IMR-90 (cell line): ENCODE measurements around the gene GCNT2. TPM values are rescaled to one million over a fixed set of nuclear protein-coding genes. Genes with fewer than 3 reads are reported as not detected.

ENCODE experiments used
- ATAC-seq: fragments of 200-7000 bp; cut with Tn5 transposase; 2 replicates; pipeline ENCODE4 v1.9.1; 2020; ENCODE audit warnings: low read depth, mild to moderate bottlenecking, moderate library complexity
- BruUV-seq: library from RNA; stranded (reverse); fragments of 400-500 nt; replicated peaks from 2 replicates; lab custom pipeline; 2021; lab: Mats Ljungman, UMichigan
- CTCF ChIA-PET: fragments of 300-600 bp; formaldehyde crosslinking; extraction: SDS; loops from one replicate; lab custom pipeline; 2021; ENCODE audit warnings: antibody characterized with exemption; lab: Yijun Ruan, JAX
- POLR2A ChIA-PET: fragments of 300-600 bp; sonication (Branson Sonifier 250); formaldehyde crosslinking; loops from one replicate; lab custom pipeline; 2022; ENCODE audit warnings: antibody characterized with exemption; ENCODE audit not compliant: unreplicated experiment; lab: Charles Lee
- DNase-seq: peaks from one replicate; pipeline ENCODE4 v3.0.0; 2013
- H2AFZ ChIP-seq: replicated peaks from 2 replicates; pipeline ENCODE3; 2013; ENCODE audit warnings: low read length, mild to moderate bottlenecking; ENCODE audit not compliant: poor library complexity
- H2AK5ac ChIP-seq: 2 replicates; pipeline ENCODE4 v1.6.1; 2013; ENCODE audit warnings: low read depth, low read length, inconsistent platforms
- H2AK9ac ChIP-seq: replicated peaks from 2 replicates; pipeline ENCODE3; 2013; ENCODE audit warnings: mild to moderate bottlenecking, low read depth, low read length, moderate library complexity; ENCODE audit not compliant: poor library complexity
- H2BK120ac ChIP-seq: 2 replicates; pipeline ENCODE4 v1.6.1; 2013; ENCODE audit warnings: low read depth, low read length, inconsistent platforms
- H2BK15ac ChIP-seq: 3 replicates; pipeline ENCODE4 v1.6.1; 2013; ENCODE audit warnings: low read depth, low read length, inconsistent platforms
- H2BK20ac ChIP-seq: 2 replicates; pipeline ENCODE4 v1.6.1; 2013; ENCODE audit warnings: low read depth, mild to moderate bottlenecking, inconsistent platforms, low read length, moderate library complexity
- H2BK5ac ChIP-seq: 2 replicates; pipeline ENCODE4 v1.6.1; 2013; ENCODE audit warnings: mild to moderate bottlenecking, low read depth, low read length, inconsistent platforms; ENCODE audit not compliant: poor library complexity, severe bottlenecking
- H3K14ac ChIP-seq: replicated peaks from 2 replicates; pipeline ENCODE4 v1.6.1; 2013; ENCODE audit warnings: low read depth, low read length, inconsistent platforms
- H3K18ac ChIP-seq: 2 replicates; pipeline ENCODE4 v1.6.1; 2013; ENCODE audit warnings: low read depth, low read length, control low read depth
- H3K23ac ChIP-seq: 2 replicates; pipeline ENCODE4 v1.6.1; 2013; ENCODE audit warnings: low read depth, low read length, inconsistent platforms
- H3K27ac ChIP-seq: 2 replicates; pipeline ENCODE4 v1.5.1; 2013; ENCODE audit warnings: mild to moderate bottlenecking, control low read depth, low read length; ENCODE audit not compliant: insufficient read depth
- H3K27me3 ChIP-seq: 2 replicates; pipeline ENCODE4 v1.6.1; 2013; ENCODE audit warnings: low read length; ENCODE audit not compliant: control insufficient read depth, insufficient read depth
- H3K36me3 ChIP-seq: 2 replicates; pipeline ENCODE4 v1.6.1; 2013; ENCODE audit warnings: low read length, mixed read lengths; ENCODE audit not compliant: control insufficient read depth, insufficient read depth
- H3K4ac ChIP-seq: 2 replicates; pipeline ENCODE4 v1.6.1; 2013; ENCODE audit warnings: low read depth, low read length, inconsistent platforms
- H3K4me1 ChIP-seq: 2 replicates; pipeline ENCODE4 v1.6.1; 2013; ENCODE audit warnings: low read length, mixed read lengths; ENCODE audit not compliant: control insufficient read depth, insufficient read depth
- H3K4me2 ChIP-seq: 2 replicates; pipeline ENCODE4 v1.6.1; 2013; ENCODE audit warnings: low read depth, mild to moderate bottlenecking, control low read depth, low read length, moderate library complexity
- H3K4me3 ChIP-seq: 2 replicates; pipeline ENCODE4 v1.5.1; 2013; ENCODE audit warnings: low read depth, mild to moderate bottlenecking, control low read depth, low read length, moderate library complexity; ENCODE audit not compliant: insufficient read depth
- H3K56ac ChIP-seq: 2 replicates; pipeline ENCODE4 v1.6.1; 2013; ENCODE audit warnings: low read length, inconsistent platforms; ENCODE audit not compliant: insufficient read depth; ENCODE audit errors: extremely low read depth
- H3K79me1 ChIP-seq, 2 experiments: 2 replicates each; pipeline ENCODE4 v1.6.1; 2013; ENCODE audit warnings: low read length in 2 of 2, inconsistent platforms in 1 of 2, low read depth in 1 of 2
- H3K9ac ChIP-seq: 2 replicates; pipeline ENCODE4 v1.6.1; 2013; ENCODE audit warnings: low read depth, low read length, control low read depth
- H3K9me1 ChIP-seq: 2 replicates; pipeline ENCODE4 v1.6.1; 2013; ENCODE audit warnings: low read length, inconsistent platforms; ENCODE audit not compliant: insufficient read depth
- H3K9me3 ChIP-seq: 2 replicates; pipeline ENCODE4 v1.6.1; 2013; ENCODE audit warnings: low read length; ENCODE audit not compliant: control insufficient read depth, insufficient read depth
- H4K20me1 ChIP-seq: 2 replicates; pipeline ENCODE4 v1.6.1; 2013; ENCODE audit warnings: low read length, inconsistent platforms; ENCODE audit not compliant: insufficient read depth
- H4K5ac ChIP-seq: 2 replicates; pipeline ENCODE4 v1.6.1; 2013; ENCODE audit warnings: mild to moderate bottlenecking, low read depth, low read length, control low read depth
- H4K8ac ChIP-seq, 2 experiments: 2 replicates each; pipeline ENCODE4 v1.6.1; 2013; ENCODE audit warnings: low read depth in 2 of 2, low read length in 2 of 2, control low read depth in 1 of 2, inconsistent platforms in 1 of 2
- H4K91ac ChIP-seq: 2 replicates; pipeline ENCODE4 v1.6.1; 2013; ENCODE audit warnings: low read depth, low read length, inconsistent platforms; ENCODE audit not compliant: insufficient read depth
- BHLHE40 ChIP-seq: fragments of 150-350 bp; IDR thresholded peaks from 2 replicates; pipeline ENCODE4 v1.6.1; 2016; ENCODE audit warnings: mild to moderate bottlenecking, low read depth, low read length
- CEBPB ChIP-seq: IDR thresholded peaks from 2 replicates; pipeline ENCODE4 v1.6.1; 2012; ENCODE audit warnings: low read depth, low read length, improper control_type of control experiment
- CHD1 ChIP-seq: IDR thresholded peaks from 2 replicates; pipeline ENCODE4 v1.6.1; 2012; ENCODE audit warnings: low read depth, low read length, improper control_type of control experiment
- FOS ChIP-seq: fragments of 150-350 bp; IDR thresholded peaks from 2 replicates; pipeline ENCODE4 v1.6.1; 2016; ENCODE audit warnings: low read depth, low read length
- MAZ ChIP-seq: IDR thresholded peaks from 2 replicates; pipeline ENCODE4 v1.6.1; 2012; ENCODE audit warnings: low read depth, mild to moderate bottlenecking, low read length, improper control_type of control experiment, moderate library complexity, borderline replicate concordance
- NFE2L2 ChIP-seq: fragments of 150-350 bp; IDR thresholded peaks from 2 replicates; pipeline ENCODE4 v1.6.1; 2016; ENCODE audit warnings: low read depth, mild to moderate bottlenecking, low read length
- POLR2A ChIP-seq: IDR thresholded peaks from 2 replicates; pipeline ENCODE4 v1.6.1; 2012; ENCODE audit warnings: mild to moderate bottlenecking, low read depth, low read length
- RAD21 ChIP-seq: IDR thresholded peaks from 2 replicates; pipeline ENCODE4 v1.6.1; 2012; ENCODE audit warnings: low read length, improper control_type of control experiment
- RCOR1 ChIP-seq: IDR thresholded peaks from 2 replicates; pipeline ENCODE4 v1.6.1; 2012; ENCODE audit warnings: mild to moderate bottlenecking, low read length, improper control_type of control experiment; ENCODE audit not compliant: insufficient replicate concordance
- RFX5 ChIP-seq: IDR thresholded peaks from 2 replicates; pipeline ENCODE4 v1.8.0; 2012; ENCODE audit warnings: low read depth, mild to moderate bottlenecking, low read length, moderate library complexity
- SMC3 ChIP-seq: fragments of 150-350 bp; IDR thresholded peaks from 2 replicates; pipeline ENCODE4 v1.6.1; 2016; ENCODE audit warnings: low read depth, mild to moderate bottlenecking, antibody characterized with exemption, low read length, moderate library complexity
- WGBS, 2 experiments: methylation state at CpG; one replicate each; pipeline versions ENCODE4 v1.1.5 to v1.1.7; 2013; ENCODE audit warnings: missing lambda C conversion rate in 2 of 2; ENCODE audit not compliant: insufficient read length in 1 of 2; ENCODE audit errors: extremely low coverage in 2 of 2; 5-methylcytosine and 5-hydroxymethylcytosine counted together
- dilution Hi-C: fragments of 300-500 bp; cut with HindIII; formaldehyde crosslinking; loops from one replicate; pipeline ENCODE4 v1.14.3; 2018; ENCODE audit warnings: low sequenced_read_pairs; ENCODE audit not compliant: unreplicated experiment
- in situ Hi-C: fragments of 300-500 bp; cut with MboI; formaldehyde crosslinking; loops from 3 replicates; pipeline ENCODE4 v1.14.3; 2019; ENCODE audit warnings: low sequenced_read_pairs, inconsistent platforms, mixed read lengths
- intact Hi-C: fragments of 100-400 bp; cut with micrococcal nuclease; formaldehyde crosslinking; loops from 2 replicates; pipeline ENCODE4 v1.10.0; 2022
- polyA plus RNA-seq, 3 experiments: library from polyadenylated mRNA; depleted of rRNA; stranded (reverse); fragments of >200 nt; gene quantifications; 2 replicates each; pipeline ENCODE4 v1.2.3, GENCODE V29; 2012; ENCODE audit warnings: low replicate concordance in 1 of 3
- total RNA-seq: library from RNA; depleted of rRNA; stranded (reverse); fragments of >200 nt; gene quantifications from 2 replicates; pipeline ENCODE4 v1.2.3, GENCODE V29; 2012
- TF ChIP-seq, protein P1 (sequence below): fragments of 150-350 bp; IDR thresholded peaks from 2 replicates; pipeline ENCODE4 v1.6.1; 2016; ENCODE audit warnings: low read depth, mild to moderate bottlenecking, low read length, moderate library complexity, borderline replicate concordance
- TF ChIP-seq, protein P2 (sequence below): fragments of 150-350 bp; IDR thresholded peaks from 2 replicates; pipeline ENCODE4 v1.6.1; 2017; ENCODE audit warnings: mild to moderate bottlenecking, antibody characterized with exemption, low read length, low read depth
- TF ChIP-seq, protein P3 (sequence below): conservative IDR thresholded peaks from 2 replicates; pipeline ENCODE4 v1.5.1; 2012; ENCODE audit warnings: mild to moderate bottlenecking, low read depth, low read length, improper control_type of control experiment

GCNT2 gene
- total and polyA plus RNA-seq, 2 of the 4 experiments (the other 2 are of a cell fraction): 0.34 to 0.90 TPM

DNA sequence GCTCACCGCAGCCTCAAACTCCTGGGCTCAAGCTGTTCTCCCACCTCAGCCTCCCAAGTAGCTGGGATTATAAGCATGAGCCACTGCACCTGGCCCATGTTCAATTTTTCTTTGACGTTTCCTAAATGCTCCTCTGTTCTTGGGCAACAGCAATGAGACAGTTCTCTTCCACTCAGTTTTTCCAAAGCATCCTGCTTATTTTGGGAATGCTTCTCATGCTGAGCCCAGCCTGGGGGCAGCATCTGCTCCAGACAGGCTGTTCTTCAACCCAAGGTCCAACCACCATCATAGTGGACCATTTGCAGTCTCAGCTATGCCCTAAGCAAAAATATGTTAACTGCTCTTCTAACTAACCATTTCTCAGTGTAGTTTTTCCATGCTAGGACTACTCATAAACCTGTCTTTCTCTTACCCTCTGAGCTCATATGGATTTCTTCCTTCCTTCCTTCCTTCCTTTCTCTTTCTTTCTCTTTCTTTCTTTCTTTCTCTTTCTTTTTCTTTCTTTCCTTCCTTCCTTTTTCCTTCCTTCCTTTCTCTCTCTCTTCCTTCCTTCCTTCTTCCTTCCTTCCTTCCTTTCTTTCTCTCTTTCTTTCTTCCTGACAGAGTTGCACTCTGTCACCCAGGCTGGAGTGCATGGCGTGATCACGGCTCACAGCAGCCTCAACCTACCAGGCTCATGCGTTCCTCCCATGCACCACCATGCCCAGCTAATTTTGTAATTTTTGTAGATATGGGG lies 48.4 kb downstream of the GCNT2 start:
- CTCF ChIA-PET: no interaction called here
- Histone ChIP-seq H3K14ac (no peak overlapping the region), H2BK15ac (no peak overlapping the region), H4K20me1 (no peaks in the 10 kb centered on the region), H2AK9ac (no peak overlapping the region), H2BK20ac (no peak overlapping the region), H4K5ac (no peak overlapping the region), H2BK5ac (no peak overlapping the region), H3K27me3 (no peaks in the 10 kb centered on the region), H3K27ac (no peak overlapping the region), H3K9me1 (no peaks in the 10 kb centered on the region), H3K56ac (no peak overlapping the region), H3K79me1 (no peaks in the 10 kb centered on the region), H2AK5ac (no peak overlapping the region), H3K4me2 (no peak overlapping the region), H4K91ac (no peak overlapping the region), H4K8ac (no peak overlapping the region), H3K36me3 (no peaks in the 10 kb centered on the region), H3K9ac (no peak overlapping the region), H3K9me3 (no peaks in the 10 kb centered on the region), H2AFZ (no peak overlapping the region), H3K4ac (no peak overlapping the region), H2BK120ac (no peak overlapping the region), H3K23ac (no peak overlapping the region), H3K4me3 (no peak overlapping the region), H3K18ac (no peak overlapping the region), H3K4me1 (no peaks in the 10 kb centered on the region)
- ATAC-seq (no peak), DNase-seq (no peak)
- BruUV-seq: no TSS peak
- intact Hi-C loops: no loop called here
- TF ChIP-seq, protein P1, sequence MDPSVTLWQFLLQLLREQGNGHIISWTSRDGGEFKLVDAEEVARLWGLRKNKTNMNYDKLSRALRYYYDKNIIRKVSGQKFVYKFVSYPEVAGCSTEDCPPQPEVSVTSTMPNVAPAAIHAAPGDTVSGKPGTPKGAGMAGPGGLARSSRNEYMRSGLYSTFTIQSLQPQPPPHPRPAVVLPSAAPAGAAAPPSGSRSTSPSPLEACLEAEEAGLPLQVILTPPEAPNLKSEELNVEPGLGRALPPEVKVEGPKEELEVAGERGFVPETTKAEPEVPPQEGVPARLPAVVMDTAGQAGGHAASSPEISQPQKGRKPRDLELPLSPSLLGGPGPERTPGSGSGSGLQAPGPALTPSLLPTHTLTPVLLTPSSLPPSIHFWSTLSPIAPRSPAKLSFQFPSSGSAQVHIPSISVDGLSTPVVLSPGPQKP: no peak
- TF ChIP-seq POLR2A (no peak), NFE2L2 (no peak), CHD1 (no peak), RFX5 (no peak), RAD21 (no peak), SMC3 (no peak), CEBPB (no peak), RCOR1 (no peak), FOS (no peak), MAZ (no peak), BHLHE40 (no peak)
- TF ChIP-seq, protein P2, sequence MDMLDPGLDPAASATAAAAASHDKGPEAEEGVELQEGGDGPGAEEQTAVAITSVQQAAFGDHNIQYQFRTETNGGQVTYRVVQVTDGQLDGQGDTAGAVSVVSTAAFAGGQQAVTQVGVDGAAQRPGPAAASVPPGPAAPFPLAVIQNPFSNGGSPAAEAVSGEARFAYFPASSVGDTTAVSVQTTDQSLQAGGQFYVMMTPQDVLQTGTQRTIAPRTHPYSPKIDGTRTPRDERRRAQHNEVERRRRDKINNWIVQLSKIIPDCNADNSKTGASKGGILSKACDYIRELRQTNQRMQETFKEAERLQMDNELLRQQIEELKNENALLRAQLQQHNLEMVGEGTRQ: no peak
- TF ChIP-seq, protein P3, sequence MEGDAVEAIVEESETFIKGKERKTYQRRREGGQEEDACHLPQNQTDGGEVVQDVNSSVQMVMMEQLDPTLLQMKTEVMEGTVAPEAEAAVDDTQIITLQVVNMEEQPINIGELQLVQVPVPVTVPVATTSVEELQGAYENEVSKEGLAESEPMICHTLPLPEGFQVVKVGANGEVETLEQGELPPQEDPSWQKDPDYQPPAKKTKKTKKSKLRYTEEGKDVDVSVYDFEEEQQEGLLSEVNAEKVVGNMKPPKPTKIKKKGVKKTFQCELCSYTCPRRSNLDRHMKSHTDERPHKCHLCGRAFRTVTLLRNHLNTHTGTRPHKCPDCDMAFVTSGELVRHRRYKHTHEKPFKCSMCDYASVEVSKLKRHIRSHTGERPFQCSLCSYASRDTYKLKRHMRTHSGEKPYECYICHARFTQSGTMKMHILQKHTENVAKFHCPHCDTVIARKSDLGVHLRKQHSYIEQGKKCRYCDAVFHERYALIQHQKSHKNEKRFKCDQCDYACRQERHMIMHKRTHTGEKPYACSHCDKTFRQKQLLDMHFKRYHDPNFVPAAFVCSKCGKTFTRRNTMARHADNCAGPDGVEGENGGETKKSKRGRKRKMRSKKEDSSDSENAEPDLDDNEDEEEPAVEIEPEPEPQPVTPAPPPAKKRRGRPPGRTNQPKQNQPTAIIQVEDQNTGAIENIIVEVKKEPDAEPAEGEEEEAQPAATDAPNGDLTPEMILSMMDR: no peak
- no CpG with 5 or more reads among the region's 5 CpGs for WGBS, 2 experiments
- POLR2A ChIA-PET: no interaction called here
- dilution Hi-C loops: no loop called here
- in situ Hi-C loops: no loop called here
